GM23338 (cell line): Measurements from ENCODE around the gene DSG3. TPM values are rescaled to one million over a fixed set of nuclear protein-coding genes. Genes with fewer than 3 reads are reported as not detected.

Experiments used
- ATAC-seq: fragments of 200-7000 bp; cut with Tn5 transposase; 3 replicates; pipeline ENCODE4 v1.9.1; 2020
- DNase-seq: peaks from one replicate; pipeline ENCODE4 v3.0.0-alpha.2; 2015; ENCODE audit warnings: low spot score
- H2AFZ ChIP-seq: fragments of 200-600 bp; sonication (generic); 2 replicates; pipeline ENCODE4 v1.8.0; 2016; ENCODE audit warnings: antibody characterized with exemption, mild to moderate bottlenecking, moderate library complexity
- H3F3A ChIP-seq: fragments of 200-600 bp; sonication (generic); replicated peaks from 2 replicates; pipeline ENCODE4 v1.8.0; 2017; ENCODE audit warnings: antibody characterized with exemption, mixed run types, low read depth
- H3K27ac ChIP-seq: fragments of 200-600 bp; sonication (generic); 2 replicates; pipeline ENCODE4 v1.6.1; 2016; ENCODE audit warnings: low read depth
- H3K27me3 ChIP-seq: fragments of 200-600 bp; sonication (generic); 2 replicates; pipeline ENCODE4 v1.8.0; 2016; ENCODE audit warnings: mild to moderate bottlenecking, mixed run types, moderate library complexity; ENCODE audit not compliant: insufficient read depth
- H3K36me3 ChIP-seq: fragments of 200-600 bp; sonication (generic); 2 replicates; pipeline ENCODE4 v1.8.0; 2016; ENCODE audit warnings: mild to moderate bottlenecking; ENCODE audit not compliant: insufficient read depth
- H3K4me1 ChIP-seq: fragments of 200-600 bp; sonication (generic); 2 replicates; pipeline ENCODE4 v1.8.0; 2016; ENCODE audit warnings: mild to moderate bottlenecking, moderate library complexity; ENCODE audit not compliant: insufficient read depth
- H3K4me2 ChIP-seq: fragments of 200-600 bp; sonication (generic); 2 replicates; pipeline ENCODE4 v1.7.1; 2017; ENCODE audit warnings: mixed run types
- H3K4me3 ChIP-seq: fragments of 200-600 bp; sonication (generic); 2 replicates; pipeline ENCODE4 v1.6.1; 2016; ENCODE audit warnings: mixed run types
- H3K79me2 ChIP-seq: fragments of 200-600 bp; sonication (generic); replicated peaks from 2 replicates; pipeline ENCODE4 v1.8.0; 2017; ENCODE audit warnings: mild to moderate bottlenecking; ENCODE audit not compliant: insufficient read depth
- H3K9me2 ChIP-seq: fragments of 200-600 bp; sonication (generic); 2 replicates; pipeline ENCODE4 v1.8.0; 2017; ENCODE audit not compliant: insufficient read depth
- H4K20me1 ChIP-seq: fragments of 200-600 bp; sonication (generic); replicated peaks from 2 replicates; pipeline ENCODE4 v1.8.0; 2017; ENCODE audit warnings: mild to moderate bottlenecking; ENCODE audit not compliant: insufficient read depth
- H3K27ac Mint-ChIP-seq: 2 replicates; pipeline ENCODE4 v1.8.0; 2020; ENCODE audit warnings: inconsistent platforms, mild to moderate bottlenecking, moderate library complexity, mixed read lengths
- H3K27me3 Mint-ChIP-seq: 3 replicates; pipeline ENCODE4 v1.8.0; 2022; ENCODE audit warnings: low read depth, mild to moderate bottlenecking, moderate library complexity, mixed read lengths, inconsistent platforms; ENCODE audit not compliant: insufficient read depth, poor library complexity
- H3K36me3 Mint-ChIP-seq: 3 replicates; pipeline ENCODE4 v1.8.0; 2021; ENCODE audit warnings: low read depth, mild to moderate bottlenecking, inconsistent platforms, moderate library complexity, mixed read lengths
- H3K4me1 Mint-ChIP-seq: 3 replicates; pipeline ENCODE4 v1.8.0; 2020; ENCODE audit warnings: mild to moderate bottlenecking, inconsistent platforms, mixed read lengths
- H3K4me3 Mint-ChIP-seq: 3 replicates; pipeline ENCODE4 v1.8.0; 2021; ENCODE audit warnings: moderate library complexity, mild to moderate bottlenecking, inconsistent platforms, mixed read lengths
- H3K9me3 Mint-ChIP-seq: 3 replicates; pipeline ENCODE4 v1.8.0; 2020; ENCODE audit warnings: moderate library complexity, mild to moderate bottlenecking, inconsistent platforms, mixed read lengths
- CREB1 ChIP-seq: fragments of 250-450 bp; sonication (Bioruptor Pico); IDR thresholded peaks from 2 replicates; pipeline ENCODE4 v1.5.0; 2020; ENCODE audit warnings: low read depth, mild to moderate bottlenecking, moderate library complexity
- EZH2phosphoT487 ChIP-seq: fragments of 200-600 bp; sonication (generic); IDR thresholded peaks from one replicate; pipeline ENCODE4 v1.8.1; 2018; ENCODE audit warnings: antibody characterized with exemption; ENCODE audit not compliant: unreplicated experiment
- NANOG ChIP-seq: IDR thresholded peaks from 2 replicates; pipeline ENCODE4 v1.6.1; 2016; ENCODE audit warnings: antibody characterized with exemption, borderline replicate concordance
- POLR2AphosphoS5 ChIP-seq: IDR thresholded peaks from 2 replicates; pipeline ENCODE4 v1.6.1; 2016; ENCODE audit warnings: antibody characterized with exemption, low read depth
- STAT1 ChIP-seq: IDR thresholded peaks from one replicate; pipeline ENCODE4 v1.6.1; 2016; ENCODE audit warnings: antibody characterized with exemption; ENCODE audit not compliant: unreplicated experiment
- ZNF114 ChIP-seq: fragments of 250-450 bp; sonication (Bioruptor Pico); IDR thresholded peaks from 2 replicates; pipeline ENCODE4 v1.5.0; 2020; ENCODE audit warnings: mild to moderate bottlenecking, moderate library complexity
- ZNF331 ChIP-seq: fragments of 250-450 bp; sonication (Bioruptor Pico); IDR thresholded peaks from 2 replicates; pipeline ENCODE4 v1.5.0; 2020; ENCODE audit warnings: low read depth, mild to moderate bottlenecking, moderate library complexity
- long read RNA-seq: library from polyadenylated mRNA; unstranded; transcript quantifications from one replicate; pipeline ENCODE4 v2.0.0, GENCODE V29; 2020; ENCODE audit not compliant: unreplicated experiment
- polyA plus RNA-seq: library from polyadenylated mRNA; unstranded; fragments of >200 nt; fragmentation: Nextera tagmentation; extraction: Ambion mirVana; gene quantifications from 2 replicates; pipeline ENCODE4 v1.2.1, GENCODE V29; 2016
- total RNA-seq: library from RNA; depleted of rRNA; stranded (reverse); fragments of >200 nt; shearing (Covaris generic); gene quantifications from 2 replicates; pipeline ENCODE4 v1.2.3, GENCODE V29; 2014; rRNA removed
- TF ChIP-seq, protein P1 (sequence below): fragments of 250-450 bp; sonication (Bioruptor Pico); IDR thresholded peaks from 2 replicates; pipeline ENCODE4 v1.5.0; 2020; ENCODE audit warnings: mild to moderate bottlenecking, moderate library complexity
- TF ChIP-seq, protein P2 (sequence below): IDR thresholded peaks from 2 replicates; pipeline ENCODE4 v1.6.1; 2016; ENCODE audit warnings: antibody characterized with exemption
- TF ChIP-seq, protein P3 (sequence below): IDR thresholded peaks from one replicate; pipeline ENCODE4 v1.6.1; 2018; ENCODE audit warnings: antibody characterized with exemption; ENCODE audit not compliant: unreplicated experiment

The DSG3 gene, protein sequence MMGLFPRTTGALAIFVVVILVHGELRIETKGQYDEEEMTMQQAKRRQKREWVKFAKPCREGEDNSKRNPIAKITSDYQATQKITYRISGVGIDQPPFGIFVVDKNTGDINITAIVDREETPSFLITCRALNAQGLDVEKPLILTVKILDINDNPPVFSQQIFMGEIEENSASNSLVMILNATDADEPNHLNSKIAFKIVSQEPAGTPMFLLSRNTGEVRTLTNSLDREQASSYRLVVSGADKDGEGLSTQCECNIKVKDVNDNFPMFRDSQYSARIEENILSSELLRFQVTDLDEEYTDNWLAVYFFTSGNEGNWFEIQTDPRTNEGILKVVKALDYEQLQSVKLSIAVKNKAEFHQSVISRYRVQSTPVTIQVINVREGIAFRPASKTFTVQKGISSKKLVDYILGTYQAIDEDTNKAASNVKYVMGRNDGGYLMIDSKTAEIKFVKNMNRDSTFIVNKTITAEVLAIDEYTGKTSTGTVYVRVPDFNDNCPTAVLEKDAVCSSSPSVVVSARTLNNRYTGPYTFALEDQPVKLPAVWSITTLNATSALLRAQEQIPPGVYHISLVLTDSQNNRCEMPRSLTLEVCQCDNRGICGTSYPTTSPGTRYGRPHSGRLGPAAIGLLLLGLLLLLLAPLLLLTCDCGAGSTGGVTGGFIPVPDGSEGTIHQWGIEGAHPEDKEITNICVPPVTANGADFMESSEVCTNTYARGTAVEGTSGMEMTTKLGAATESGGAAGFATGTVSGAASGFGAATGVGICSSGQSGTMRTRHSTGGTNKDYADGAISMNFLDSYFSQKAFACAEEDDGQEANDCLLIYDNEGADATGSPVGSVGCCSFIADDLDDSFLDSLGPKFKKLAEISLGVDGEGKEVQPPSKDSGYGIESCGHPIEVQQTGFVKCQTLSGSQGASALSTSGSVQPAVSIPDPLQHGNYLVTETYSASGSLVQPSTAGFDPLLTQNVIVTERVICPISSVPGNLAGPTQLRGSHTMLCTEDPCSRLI
- total RNA-seq (0.24 TPM in 1 of 2 replicates, not detected in the other), polyA plus RNA-seq (0.05 and 0.07 TPM in 2 replicates)
- long read RNA-seq: 0 reads

DNA sequence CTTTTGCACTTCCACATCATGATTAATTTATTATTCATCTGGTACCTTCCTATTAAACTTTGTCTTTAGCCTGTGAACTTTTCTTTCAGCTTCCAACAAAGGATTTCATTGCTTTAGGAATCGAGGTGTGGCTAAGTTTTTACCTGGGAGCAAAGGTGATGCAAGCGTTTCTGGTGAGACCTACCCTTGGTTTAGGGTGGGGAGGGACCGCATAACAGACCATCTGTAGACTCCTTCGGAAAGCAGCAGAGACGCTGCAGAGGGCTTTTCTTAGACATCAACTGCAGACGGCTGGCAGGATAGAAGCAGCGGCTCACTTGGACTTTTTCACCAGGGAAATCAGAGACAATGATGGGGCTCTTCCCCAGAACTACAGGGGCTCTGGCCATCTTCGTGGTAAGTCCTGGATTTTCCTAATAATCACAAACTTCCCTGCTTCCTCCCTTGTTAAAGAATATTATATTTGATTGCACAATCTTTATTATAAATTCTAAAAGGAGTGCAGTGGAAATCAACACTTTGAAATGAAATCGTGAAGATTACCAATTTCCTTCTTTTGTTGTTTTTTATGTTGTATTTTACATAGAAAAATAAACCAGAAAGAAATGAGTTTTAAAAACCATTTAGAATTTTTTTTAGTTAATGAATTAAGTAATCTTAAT, at the start of gene DSG3:
TSS of gene DSG3 (plus strand) at position 212 of the 662 bp plus-strand sequence. CDS start at position 349, 137 bp downstream.
- H3K27me3 Mint-ChIP-seq: no peaks in the 10 kb centered on the region
- DNase-seq (peak; percentile 32), ATAC-seq (peak; percentile 79)
- no peak within 1 kb of the TSS for H3K27ac ChIP-seq
- H3K36me3 Mint-ChIP-seq: no peaks in the 10 kb centered on the region
- H3K4me1 Mint-ChIP-seq: peaks cover 5% of the 10 kb centered on the region; the same call in 2 of the 3 replicates
- no peaks in the 10 kb centered on the region for H3K9me2 ChIP-seq
- H3K36me3 ChIP-seq: no peaks in the 10 kb centered on the region
- peak within 1 kb of the TSS; percentile 44 for H2AFZ ChIP-seq
- peak within 1 kb of the TSS; percentile 2; the same call in 1 of the 2 replicates for H3K27ac Mint-ChIP-seq
- no peaks in the 10 kb centered on the region for H3K79me2 ChIP-seq
- no peaks in the 10 kb centered on the region for H3K4me1 ChIP-seq
- no peaks in the 10 kb centered on the region for H4K20me1 ChIP-seq
- no peak within 1 kb of the TSS for H3K4me3 ChIP-seq
- H3K4me2 ChIP-seq: no peak within 1 kb of the TSS
- no peaks in the 10 kb centered on the region for H3K27me3 ChIP-seq
- H3F3A ChIP-seq: no peaks in the 10 kb centered on the region
- no peak within 1 kb of the TSS for H3K4me3 Mint-ChIP-seq
- no peaks in the 10 kb centered on the region for H3K9me3 Mint-ChIP-seq
- TF ChIP-seq, protein P1, sequence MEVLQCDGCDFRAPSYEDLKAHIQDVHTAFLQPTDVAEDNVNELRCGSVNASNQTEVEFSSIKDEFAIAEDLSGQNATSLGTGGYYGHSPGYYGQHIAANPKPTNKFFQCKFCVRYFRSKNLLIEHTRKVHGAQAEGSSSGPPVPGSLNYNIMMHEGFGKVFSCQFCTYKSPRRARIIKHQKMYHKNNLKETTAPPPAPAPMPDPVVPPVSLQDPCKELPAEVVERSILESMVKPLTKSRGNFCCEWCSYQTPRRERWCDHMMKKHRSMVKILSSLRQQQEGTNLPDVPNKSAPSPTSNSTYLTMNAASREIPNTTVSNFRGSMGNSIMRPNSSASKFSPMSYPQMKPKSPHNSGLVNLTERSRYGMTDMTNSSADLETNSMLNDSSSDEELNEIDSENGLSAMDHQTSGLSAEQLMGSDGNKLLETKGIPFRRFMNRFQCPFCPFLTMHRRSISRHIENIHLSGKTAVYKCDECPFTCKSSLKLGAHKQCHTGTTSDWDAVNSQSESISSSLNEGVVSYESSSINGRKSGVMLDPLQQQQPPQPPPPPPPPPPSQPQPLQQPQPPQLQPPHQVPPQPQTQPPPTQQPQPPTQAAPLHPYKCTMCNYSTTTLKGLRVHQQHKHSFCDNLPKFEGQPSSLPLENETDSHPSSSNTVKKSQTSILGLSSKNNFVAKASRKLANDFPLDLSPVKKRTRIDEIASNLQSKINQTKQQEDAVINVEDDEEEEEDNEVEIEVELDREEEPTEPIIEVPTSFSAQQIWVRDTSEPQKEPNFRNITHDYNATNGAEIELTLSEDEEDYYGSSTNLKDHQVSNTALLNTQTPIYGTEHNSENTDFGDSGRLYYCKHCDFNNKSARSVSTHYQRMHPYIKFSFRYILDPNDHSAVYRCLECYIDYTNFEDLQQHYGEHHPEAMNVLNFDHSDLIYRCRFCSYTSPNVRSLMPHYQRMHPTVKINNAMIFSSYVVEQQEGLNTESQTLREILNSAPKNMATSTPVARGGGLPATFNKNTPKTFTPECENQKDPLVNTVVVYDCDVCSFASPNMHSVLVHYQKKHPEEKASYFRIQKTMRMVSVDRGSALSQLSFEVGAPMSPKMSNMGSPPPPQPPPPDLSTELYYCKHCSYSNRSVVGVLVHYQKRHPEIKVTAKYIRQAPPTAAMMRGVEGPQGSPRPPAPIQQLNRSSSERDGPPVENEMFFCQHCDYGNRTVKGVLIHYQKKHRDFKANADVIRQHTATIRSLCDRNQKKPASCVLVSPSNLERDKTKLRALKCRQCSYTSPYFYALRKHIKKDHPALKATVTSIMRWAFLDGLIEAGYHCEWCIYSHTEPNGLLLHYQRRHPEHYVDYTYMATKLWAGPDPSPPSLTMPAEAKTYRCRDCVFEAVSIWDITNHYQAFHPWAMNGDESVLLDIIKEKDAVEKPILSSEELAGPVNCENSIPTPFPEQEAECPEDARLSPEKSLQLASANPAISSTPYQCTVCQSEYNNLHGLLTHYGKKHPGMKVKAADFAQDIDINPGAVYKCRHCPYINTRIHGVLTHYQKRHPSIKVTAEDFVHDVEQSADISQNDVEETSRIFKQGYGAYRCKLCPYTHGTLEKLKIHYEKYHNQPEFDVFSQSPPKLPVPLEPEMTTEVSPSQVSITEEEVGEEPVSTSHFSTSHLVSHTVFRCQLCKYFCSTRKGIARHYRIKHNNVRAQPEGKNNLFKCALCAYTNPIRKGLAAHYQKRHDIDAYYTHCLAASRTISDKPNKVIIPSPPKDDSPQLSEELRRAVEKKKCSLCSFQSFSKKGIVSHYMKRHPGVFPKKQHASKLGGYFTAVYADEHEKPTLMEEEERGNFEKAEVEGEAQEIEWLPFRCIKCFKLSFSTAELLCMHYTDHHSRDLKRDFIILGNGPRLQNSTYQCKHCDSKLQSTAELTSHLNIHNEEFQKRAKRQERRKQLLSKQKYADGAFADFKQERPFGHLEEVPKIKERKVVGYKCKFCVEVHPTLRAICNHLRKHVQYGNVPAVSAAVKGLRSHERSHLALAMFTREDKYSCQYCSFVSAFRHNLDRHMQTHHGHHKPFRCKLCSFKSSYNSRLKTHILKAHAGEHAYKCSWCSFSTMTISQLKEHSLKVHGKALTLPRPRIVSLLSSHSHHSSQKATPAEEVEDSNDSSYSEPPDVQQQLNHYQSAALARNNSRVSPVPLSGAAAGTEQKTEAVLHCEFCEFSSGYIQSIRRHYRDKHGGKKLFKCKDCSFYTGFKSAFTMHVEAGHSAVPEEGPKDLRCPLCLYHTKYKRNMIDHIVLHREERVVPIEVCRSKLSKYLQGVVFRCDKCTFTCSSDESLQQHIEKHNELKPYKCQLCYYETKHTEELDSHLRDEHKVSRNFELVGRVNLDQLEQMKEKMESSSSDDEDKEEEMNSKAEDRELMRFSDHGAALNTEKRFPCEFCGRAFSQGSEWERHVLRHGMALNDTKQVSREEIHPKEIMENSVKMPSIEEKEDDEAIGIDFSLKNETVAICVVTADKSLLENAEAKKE (CRISPR knock-in tag): no peak
- no peak for TF ChIP-seq STAT1
- TF ChIP-seq, protein P2, sequence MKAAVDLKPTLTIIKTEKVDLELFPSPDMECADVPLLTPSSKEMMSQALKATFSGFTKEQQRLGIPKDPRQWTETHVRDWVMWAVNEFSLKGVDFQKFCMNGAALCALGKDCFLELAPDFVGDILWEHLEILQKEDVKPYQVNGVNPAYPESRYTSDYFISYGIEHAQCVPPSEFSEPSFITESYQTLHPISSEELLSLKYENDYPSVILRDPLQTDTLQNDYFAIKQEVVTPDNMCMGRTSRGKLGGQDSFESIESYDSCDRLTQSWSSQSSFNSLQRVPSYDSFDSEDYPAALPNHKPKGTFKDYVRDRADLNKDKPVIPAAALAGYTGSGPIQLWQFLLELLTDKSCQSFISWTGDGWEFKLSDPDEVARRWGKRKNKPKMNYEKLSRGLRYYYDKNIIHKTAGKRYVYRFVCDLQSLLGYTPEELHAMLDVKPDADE: no peak
- TF ChIP-seq, protein P3, sequence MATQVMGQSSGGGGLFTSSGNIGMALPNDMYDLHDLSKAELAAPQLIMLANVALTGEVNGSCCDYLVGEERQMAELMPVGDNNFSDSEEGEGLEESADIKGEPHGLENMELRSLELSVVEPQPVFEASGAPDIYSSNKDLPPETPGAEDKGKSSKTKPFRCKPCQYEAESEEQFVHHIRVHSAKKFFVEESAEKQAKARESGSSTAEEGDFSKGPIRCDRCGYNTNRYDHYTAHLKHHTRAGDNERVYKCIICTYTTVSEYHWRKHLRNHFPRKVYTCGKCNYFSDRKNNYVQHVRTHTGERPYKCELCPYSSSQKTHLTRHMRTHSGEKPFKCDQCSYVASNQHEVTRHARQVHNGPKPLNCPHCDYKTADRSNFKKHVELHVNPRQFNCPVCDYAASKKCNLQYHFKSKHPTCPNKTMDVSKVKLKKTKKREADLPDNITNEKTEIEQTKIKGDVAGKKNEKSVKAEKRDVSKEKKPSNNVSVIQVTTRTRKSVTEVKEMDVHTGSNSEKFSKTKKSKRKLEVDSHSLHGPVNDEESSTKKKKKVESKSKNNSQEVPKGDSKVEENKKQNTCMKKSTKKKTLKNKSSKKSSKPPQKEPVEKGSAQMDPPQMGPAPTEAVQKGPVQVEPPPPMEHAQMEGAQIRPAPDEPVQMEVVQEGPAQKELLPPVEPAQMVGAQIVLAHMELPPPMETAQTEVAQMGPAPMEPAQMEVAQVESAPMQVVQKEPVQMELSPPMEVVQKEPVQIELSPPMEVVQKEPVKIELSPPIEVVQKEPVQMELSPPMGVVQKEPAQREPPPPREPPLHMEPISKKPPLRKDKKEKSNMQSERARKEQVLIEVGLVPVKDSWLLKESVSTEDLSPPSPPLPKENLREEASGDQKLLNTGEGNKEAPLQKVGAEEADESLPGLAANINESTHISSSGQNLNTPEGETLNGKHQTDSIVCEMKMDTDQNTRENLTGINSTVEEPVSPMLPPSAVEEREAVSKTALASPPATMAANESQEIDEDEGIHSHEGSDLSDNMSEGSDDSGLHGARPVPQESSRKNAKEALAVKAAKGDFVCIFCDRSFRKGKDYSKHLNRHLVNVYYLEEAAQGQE: no peak
- no peak for TF ChIP-seq NANOG
- TF ChIP-seq ZNF114 (CRISPR knock-in tag): no peak
- no peak for TF ChIP-seq EZH2phosphoT487
- TF ChIP-seq ZNF331 (CRISPR knock-in tag): no peak
- no peak for TF ChIP-seq POLR2AphosphoS5
- TF ChIP-seq CREB1: no peak
